ENCODE data around the gene EIF2S3B. TPM values are rescaled to one million over a fixed set of nuclear protein-coding genes. Genes with fewer than 3 reads are reported as not detected.

The EIF2S3B gene
- 0.59 and 0.69 TPM in 2 replicates for total RNA-seq

GRCh38 chr12:10505620-10506019, at the start of gene EIF2S3B:
EIF2S3B (plus strand) TSS chr12:10505890; CDS start chr12:10505903, 13 bp downstream.

Other genes starting within 250 kb of the EIF2S3B start
- gene KLRD1, start 198.0 kb upstream of the EIF2S3B start, total RNA-seq, result 0.14 and 0.30 TPM in 2 replicates
- not detected in 2 replicates for gene KLRK1, start 115.8 kb upstream of the EIF2S3B start, total RNA-seq
- gene KLRC4, start 96.1 kb upstream of the EIF2S3B start, total RNA-seq, result not detected in 2 replicates
- not detected in 2 replicates for gene KLRC3, start 85.3 kb upstream of the EIF2S3B start, total RNA-seq
- not detected in 2 replicates for gene KLRC2, start 69.9 kb upstream of the EIF2S3B start, total RNA-seq
- not detected in 2 replicates for gene KLRC1, start 52.5 kb upstream of the EIF2S3B start, total RNA-seq
- 21.4 and 22.7 TPM in 2 replicates for gene MAGOHB, start 107.7 kb downstream of the EIF2S3B start, total RNA-seq
- 1.6 TPM in 1 of 2 replicates, not detected in the other for gene STYK1, start 168.2 kb downstream of the EIF2S3B start, total RNA-seq
- 42.8 and 112 TPM in 2 replicates for gene YBX3, start 217.4 kb downstream of the EIF2S3B start, total RNA-seq